ENCODE measurements around the gene ADGRF1. TPM values are rescaled to one million over a fixed set of nuclear protein-coding genes. Genes with fewer than 3 reads are reported as not detected.
A peak's percentile ranks its signal among the peaks of the same experiment; 100 is the strongest.

Gene ADGRF1
- total and polyA plus RNA-seq, 2 donors from 2014 or later = 28.6 to 58.8 TPM

DNA sequence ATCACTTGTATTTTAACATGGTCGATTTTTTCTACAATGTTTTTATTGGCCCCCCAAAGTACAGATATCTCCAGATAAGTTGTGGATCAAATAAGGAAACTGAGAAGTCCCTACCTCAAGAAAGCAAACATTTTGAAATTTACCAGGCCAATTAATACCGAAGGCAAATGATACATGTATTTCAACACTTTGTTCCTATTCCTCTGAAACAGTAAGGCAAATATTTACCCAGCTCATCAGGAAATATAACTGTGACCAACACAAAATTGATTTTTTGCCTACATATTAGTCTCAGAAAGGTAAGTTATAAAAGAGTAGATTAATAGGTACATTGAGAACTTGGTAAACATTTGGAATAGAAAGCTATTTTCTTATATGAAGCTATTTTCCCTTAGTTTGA is 69.1 kb downstream of the ADGRF1 start:
- FAIRE-seq (no peak), DNase-seq (no peak)
- Histone ChIP-seq H3K27ac (ENCODE audit: low read depth in 2 of 2, low read length in 2 of 2) (no peak overlapping the region), H3K4me1 (ENCODE audit: control insufficient read depth in 2 of 3, insufficient read depth in 2 of 3, low read depth in 1 of 3, low read length in 3 of 3) (no peaks in the 10 kb centered on the region), H3K27me3 (ENCODE audit: control insufficient read depth, insufficient read depth, low read length) (no peaks in the 10 kb centered on the region), H3K9ac (ENCODE audit: low read length in 3 of 3) (no peak overlapping the region), H3K4me3 (ENCODE audit: low read length in 3 of 3) (no peak overlapping the region), H3K36me3 (ENCODE audit: control insufficient read depth in 2 of 3, insufficient read depth in 3 of 3, low read length in 3 of 3) (no peaks in the 10 kb centered on the region), H3K9me3 (ENCODE audit: control insufficient read depth in 2 of 3, insufficient read depth in 1 of 3, low read length in 3 of 3) (no peaks in the 10 kb centered on the region)
- TF ChIP-seq, protein P1, sequence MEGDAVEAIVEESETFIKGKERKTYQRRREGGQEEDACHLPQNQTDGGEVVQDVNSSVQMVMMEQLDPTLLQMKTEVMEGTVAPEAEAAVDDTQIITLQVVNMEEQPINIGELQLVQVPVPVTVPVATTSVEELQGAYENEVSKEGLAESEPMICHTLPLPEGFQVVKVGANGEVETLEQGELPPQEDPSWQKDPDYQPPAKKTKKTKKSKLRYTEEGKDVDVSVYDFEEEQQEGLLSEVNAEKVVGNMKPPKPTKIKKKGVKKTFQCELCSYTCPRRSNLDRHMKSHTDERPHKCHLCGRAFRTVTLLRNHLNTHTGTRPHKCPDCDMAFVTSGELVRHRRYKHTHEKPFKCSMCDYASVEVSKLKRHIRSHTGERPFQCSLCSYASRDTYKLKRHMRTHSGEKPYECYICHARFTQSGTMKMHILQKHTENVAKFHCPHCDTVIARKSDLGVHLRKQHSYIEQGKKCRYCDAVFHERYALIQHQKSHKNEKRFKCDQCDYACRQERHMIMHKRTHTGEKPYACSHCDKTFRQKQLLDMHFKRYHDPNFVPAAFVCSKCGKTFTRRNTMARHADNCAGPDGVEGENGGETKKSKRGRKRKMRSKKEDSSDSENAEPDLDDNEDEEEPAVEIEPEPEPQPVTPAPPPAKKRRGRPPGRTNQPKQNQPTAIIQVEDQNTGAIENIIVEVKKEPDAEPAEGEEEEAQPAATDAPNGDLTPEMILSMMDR (IDR thresholded peaks at IDR 0.05; ENCODE audit: borderline replicate concordance, extremely low read depth, insufficient read depth) = no peak
- intact Hi-C loops (cut with DNase I) = loop anchor here (10.0 kb wide), 1 partner anchor 108 kb away; no protein-coding TSS in a partner anchor

DNA sequence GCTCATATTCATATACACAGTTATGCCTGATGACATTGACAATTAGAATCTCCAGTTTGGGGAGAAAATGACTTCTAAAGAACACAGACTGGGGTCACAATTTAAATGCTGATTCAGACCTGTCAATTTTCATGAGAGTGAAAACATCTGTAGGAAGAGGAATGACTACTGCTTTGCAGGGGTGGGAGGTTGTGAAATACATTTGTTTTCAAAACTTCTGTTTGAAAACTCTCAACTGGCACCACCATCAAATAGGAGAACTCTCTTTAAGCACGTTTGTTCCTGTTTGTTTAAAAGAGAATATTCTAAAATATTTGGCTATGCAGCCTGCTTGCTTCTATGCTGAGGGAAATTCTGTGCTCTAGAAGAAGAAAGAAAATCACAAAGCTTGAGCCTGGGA is 69.6 kb downstream of the ADGRF1 start:
- no peak overlapping the region for H3K9ac ChIP-seq (ENCODE audit: low read length in 3 of 3)
- no peaks in the 10 kb centered on the region for H3K27me3 ChIP-seq (ENCODE audit: control insufficient read depth, insufficient read depth, low read length)
- FAIRE-seq = no peak
- DNase-seq = no peak
- H3K4me3 ChIP-seq (ENCODE audit: low read length in 3 of 3) = no peak overlapping the region
- intact Hi-C loops (cut with DNase I) = loop anchor here (10.0 kb wide), 1 partner anchor 108 kb away; no protein-coding TSS in a partner anchor
- TF ChIP-seq, protein P1 (IDR thresholded peaks at IDR 0.05; ENCODE audit: borderline replicate concordance, extremely low read depth, insufficient read depth) = no peak
- H3K9me3 ChIP-seq (ENCODE audit: control insufficient read depth in 2 of 3, insufficient read depth in 1 of 3, low read length in 3 of 3) = no peaks in the 10 kb centered on the region
- H3K36me3 ChIP-seq (ENCODE audit: control insufficient read depth in 2 of 3, insufficient read depth in 3 of 3, low read length in 3 of 3) = no peaks in the 10 kb centered on the region
- H3K4me1 ChIP-seq (ENCODE audit: control insufficient read depth in 2 of 3, insufficient read depth in 2 of 3, low read depth in 1 of 3, low read length in 3 of 3) = no peaks in the 10 kb centered on the region
- no peak overlapping the region for H3K27ac ChIP-seq (ENCODE audit: low read depth in 2 of 2, low read length in 2 of 2)

DNA sequence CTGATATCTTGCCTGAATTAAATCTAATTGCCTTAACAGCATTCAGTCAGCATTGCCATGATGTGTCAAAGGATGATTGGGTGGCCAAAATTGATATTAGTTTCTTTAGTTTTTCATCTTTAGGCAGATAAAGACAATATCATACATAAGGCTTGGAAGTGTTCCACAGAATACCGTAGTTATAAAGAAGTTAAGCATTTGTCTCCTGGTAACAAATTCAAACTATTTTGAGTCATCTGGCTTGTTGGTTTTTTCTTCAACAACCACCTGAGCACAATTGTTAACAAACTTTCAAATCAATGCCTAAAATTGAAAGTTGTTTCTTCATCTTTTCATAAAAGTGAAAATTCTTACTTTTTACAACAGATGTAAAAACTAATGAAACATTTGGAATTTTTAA is 72.9 kb downstream of the ADGRF1 start:
- H3K4me3 ChIP-seq (ENCODE audit: low read length in 3 of 3) = no peak overlapping the region
- DNase-seq (no peak), FAIRE-seq (no peak)
- no peaks in the 10 kb centered on the region for H3K27me3 ChIP-seq (ENCODE audit: control insufficient read depth, insufficient read depth, low read length)
- no peaks in the 10 kb centered on the region for H3K36me3 ChIP-seq (ENCODE audit: control insufficient read depth in 2 of 3, insufficient read depth in 3 of 3, low read length in 3 of 3)
- no peak overlapping the region for H3K9ac ChIP-seq (ENCODE audit: low read length in 3 of 3)
- intact Hi-C loops (cut with DNase I) = no loop called here
- H3K9me3 ChIP-seq (ENCODE audit: control insufficient read depth in 2 of 3, insufficient read depth in 1 of 3, low read length in 3 of 3) = no peaks in the 10 kb centered on the region
- TF ChIP-seq, protein P1 (IDR thresholded peaks at IDR 0.05; ENCODE audit: borderline replicate concordance, extremely low read depth, insufficient read depth) = no peak
- H3K27ac ChIP-seq (ENCODE audit: low read depth in 2 of 2, low read length in 2 of 2) = no peak overlapping the region
- H3K4me1 ChIP-seq (ENCODE audit: control insufficient read depth in 2 of 3, insufficient read depth in 2 of 3, low read depth in 1 of 3, low read length in 3 of 3) = no peaks in the 10 kb centered on the region

- FAIRE-seq = peak; percentile 58
- intact Hi-C loops (cut with DNase I) = no loop called here
- Histone ChIP-seq H3K4me3 (ENCODE audit: low read length in 3 of 3) (no peak overlapping the region), H3K36me3 (ENCODE audit: control insufficient read depth in 2 of 3, insufficient read depth in 3 of 3, low read length in 3 of 3) (no peaks in the 10 kb centered on the region), H3K27ac (ENCODE audit: low read depth in 2 of 2, low read length in 2 of 2) (no peak overlapping the region), H3K4me1 (ENCODE audit: control insufficient read depth in 2 of 3, insufficient read depth in 2 of 3, low read depth in 1 of 3, low read length in 3 of 3) (no peaks in the 10 kb centered on the region), H3K27me3 (ENCODE audit: control insufficient read depth, insufficient read depth, low read length) (no peaks in the 10 kb centered on the region), H3K9me3 (ENCODE audit: control insufficient read depth in 2 of 3, insufficient read depth in 1 of 3, low read length in 3 of 3) (no peaks in the 10 kb centered on the region), H3K9ac (ENCODE audit: low read length in 3 of 3) (no peak overlapping the region)
- TF ChIP-seq, protein P1 (IDR thresholded peaks at IDR 0.05; ENCODE audit: borderline replicate concordance, extremely low read depth, insufficient read depth) = no peak
- DNase-seq = no peak
Measured at GRCh38 chr6:46967826-46968349, 74.2 kb downstream of the ADGRF1 start.
